PC-3 (cell line): ENCODE data around the gene NPTX2.

Experiments used
- EZH2phosphoT487 ChIP-seq: fragments of 300-600 bp; sonication (generic); IDR thresholded peaks from 2 replicates; pipeline ENCODE4 v1.6.1; 2018; ENCODE audit warnings: mild to moderate bottlenecking, antibody characterized with exemption, low read length, borderline replicate concordance
- TF ChIP-seq, protein P1 (sequence below): fragments of 300-600 bp; sonication (generic); conservative IDR thresholded peaks from 2 replicates; pipeline ENCODE4 v1.5.1; 2017; ENCODE audit warnings: antibody characterized with exemption, low read depth, mild to moderate bottlenecking, low read length

GRCh38 chr7:98627413-98627790, 10.3 kb downstream of the NPTX2 start:
- TF ChIP-seq, protein P1, sequence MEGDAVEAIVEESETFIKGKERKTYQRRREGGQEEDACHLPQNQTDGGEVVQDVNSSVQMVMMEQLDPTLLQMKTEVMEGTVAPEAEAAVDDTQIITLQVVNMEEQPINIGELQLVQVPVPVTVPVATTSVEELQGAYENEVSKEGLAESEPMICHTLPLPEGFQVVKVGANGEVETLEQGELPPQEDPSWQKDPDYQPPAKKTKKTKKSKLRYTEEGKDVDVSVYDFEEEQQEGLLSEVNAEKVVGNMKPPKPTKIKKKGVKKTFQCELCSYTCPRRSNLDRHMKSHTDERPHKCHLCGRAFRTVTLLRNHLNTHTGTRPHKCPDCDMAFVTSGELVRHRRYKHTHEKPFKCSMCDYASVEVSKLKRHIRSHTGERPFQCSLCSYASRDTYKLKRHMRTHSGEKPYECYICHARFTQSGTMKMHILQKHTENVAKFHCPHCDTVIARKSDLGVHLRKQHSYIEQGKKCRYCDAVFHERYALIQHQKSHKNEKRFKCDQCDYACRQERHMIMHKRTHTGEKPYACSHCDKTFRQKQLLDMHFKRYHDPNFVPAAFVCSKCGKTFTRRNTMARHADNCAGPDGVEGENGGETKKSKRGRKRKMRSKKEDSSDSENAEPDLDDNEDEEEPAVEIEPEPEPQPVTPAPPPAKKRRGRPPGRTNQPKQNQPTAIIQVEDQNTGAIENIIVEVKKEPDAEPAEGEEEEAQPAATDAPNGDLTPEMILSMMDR: no peak
- TF ChIP-seq EZH2phosphoT487: no peak
